HG03175 (cell line): ENCODE measurements around the gene TENT4B.
"Not testable (repeated sequence)": the region's sequence is repeated elsewhere in the genome, so short reads cannot be mapped to it uniquely, and the experiment has no call there.

Experiments used
- ATAC-seq: cut with Tn5 transposase; IDR thresholded peaks from one replicate; pipeline ENCODE4 v1.9.1; 2021; ENCODE audit warnings: mild to moderate bottlenecking, moderate library complexity; ENCODE audit not compliant: unreplicated experiment

Gene TENT4B

GRCh38 chr16:50154420-50154950 is 1.4 kb downstream of the TENT4B start:
- no peak for ATAC-seq

- ATAC-seq, result no peak
Measured at GRCh38 chr16:50155925-50156324, 2.8 kb downstream of the TENT4B start.

- no peak for ATAC-seq
Measured at GRCh38 chr16:50156590-50156989, 3.5 kb downstream of the TENT4B start.

- no peak for ATAC-seq
Measured at GRCh38 chr16:50160495-50161164, 7.5 kb downstream of the TENT4B start.

GRCh38 chr16:50161950-50162349 is 8.8 kb downstream of the TENT4B start:
- no peak for ATAC-seq

- ATAC-seq, result no peak
Measured at GRCh38 chr16:50165473-50165872, 12.4 kb downstream of the TENT4B start.

- ATAC-seq, result no peak
Measured at GRCh38 chr16:50166511-50167500, 13.7 kb downstream of the TENT4B start.

GRCh38 chr16:50167556-50167955 is 14.4 kb downstream of the TENT4B start:
- no peak for ATAC-seq

GRCh38 chr16:50169555-50170096 is 16.5 kb downstream of the TENT4B start:
- ATAC-seq, result no peak

- ATAC-seq, result not testable (repeated sequence)
Measured at GRCh38 chr16:50171773-50172172, 18.7 kb downstream of the TENT4B start.

GRCh38 chr16:50172195-50172922 is 19.3 kb downstream of the TENT4B start:
- ATAC-seq, result no peak

- no peak for ATAC-seq
Measured at GRCh38 chr16:50173316-50173715, 20.2 kb downstream of the TENT4B start.

GRCh38 chr16:50178491-50178941 is 25.4 kb downstream of the TENT4B start:
- ATAC-seq, result no peak

GRCh38 chr16:50182441-50182840 is 29.3 kb downstream of the TENT4B start:
- ATAC-seq, result no peak

- no peak for ATAC-seq
Measured at GRCh38 chr16:50183316-50183715, 30.2 kb downstream of the TENT4B start.

GRCh38 chr16:50185005-50185505 is 31.9 kb downstream of the TENT4B start:
- no peak for ATAC-seq

GRCh38 chr16:50188619-50189136 is 35.6 kb downstream of the TENT4B start:
- no peak for ATAC-seq

GRCh38 chr16:50190292-50190691 is 37.2 kb downstream of the TENT4B start:
- ATAC-seq, result no peak

GRCh38 chr16:50192386-50193050 is 39.4 kb downstream of the TENT4B start:
- no peak for ATAC-seq

GRCh38 chr16:50193594-50193993 is 40.5 kb downstream of the TENT4B start:
- ATAC-seq, result no peak
